Measurements from ENCODE around the gene PLCD1. TPM values are rescaled to one million over a fixed set of nuclear protein-coding genes. Genes with fewer than 3 reads are reported as not detected.
A peak's percentile ranks its signal among the peaks of the same experiment; 100 is the strongest.

PLCD1 gene
- total RNA-seq, 1 donor from 2014 or later: 16.7 TPM

GRCh38 chr3:37964146-37964545 is 65.3 kb downstream of the PLCD1 start:
- no peak for TF ChIP-seq CTCF (IDR thresholded peaks at IDR 0.05; ENCODE audit: insufficient read depth, low read depth, low read length)
- no peak for TF ChIP-seq EZH2 (IDR thresholded peaks at IDR 0.05; ENCODE audit: insufficient read depth, low read length)
- no peaks in the 10 kb centered on the region for H3K27me3 ChIP-seq (ENCODE audit: insufficient read depth, low read length)
- H3K4me3 Mint-ChIP-seq (ENCODE audit: unreplicated experiment): no peak overlapping the region
- H4K20me1 ChIP-seq (ENCODE audit: insufficient read depth, low read length): no peaks in the 10 kb centered on the region
- H3K4me3 ChIP-seq (ENCODE audit: insufficient read depth, low read depth, low read length): no peak overlapping the region
- peaks cover 13% of the 10 kb centered on the region for H3K36me3 Mint-ChIP-seq (ENCODE audit: low read depth, unreplicated experiment)
- H3K27ac Mint-ChIP-seq (ENCODE audit: unreplicated experiment): no peak overlapping the region
- H3K9ac ChIP-seq (ENCODE audit: low read length): no peak overlapping the region
- FAIRE-seq (no peak), DNase-seq (ENCODE audit: low read depth) (no peak)
- no peaks in the 10 kb centered on the region for H3K27me3 Mint-ChIP-seq (ENCODE audit: low read depth, unreplicated experiment)
- H3K36me3 ChIP-seq (ENCODE audit: insufficient read depth, low read length): no peaks in the 10 kb centered on the region
- H2AFZ ChIP-seq (ENCODE audit: low read depth, low read length): no peak overlapping the region
- H3K4me1 ChIP-seq (ENCODE audit: insufficient read depth, low read length): no peaks in the 10 kb centered on the region
- peaks cover 14% of the 10 kb centered on the region for H3K4me1 Mint-ChIP-seq (ENCODE audit: low read depth, unreplicated experiment)
- H3K79me2 ChIP-seq (ENCODE audit: insufficient read depth, low read length): no peaks in the 10 kb centered on the region
- H3K9me3 ChIP-seq (ENCODE audit: insufficient read depth, low read depth, low read length): no peaks in the 10 kb centered on the region
- no peaks in the 10 kb centered on the region for H3K9me3 Mint-ChIP-seq (ENCODE audit: unreplicated experiment)
- no peak overlapping the region for H3K27ac ChIP-seq (ENCODE audit: low read depth, low read length)
- H3K4me2 ChIP-seq (ENCODE audit: low read length): no peak overlapping the region

GRCh38 chr3:37963635-37964034 is 65.8 kb downstream of the PLCD1 start:
- Histone ChIP-seq H3K4me2 (ENCODE audit: low read length) (no peak overlapping the region), H4K20me1 (ENCODE audit: insufficient read depth, low read length) (no peaks in the 10 kb centered on the region), H3K4me1 (ENCODE audit: insufficient read depth, low read length) (no peaks in the 10 kb centered on the region), H3K27ac (ENCODE audit: low read depth, low read length) (no peak overlapping the region), H3K9ac (ENCODE audit: low read length) (no peak overlapping the region), H2AFZ (ENCODE audit: low read depth, low read length) (no peak overlapping the region), H3K4me3 (ENCODE audit: insufficient read depth, low read depth, low read length) (no peak overlapping the region), H3K9me3 (ENCODE audit: insufficient read depth, low read depth, low read length) (no peaks in the 10 kb centered on the region), H3K36me3 (ENCODE audit: insufficient read depth, low read length) (no peaks in the 10 kb centered on the region), H3K79me2 (ENCODE audit: insufficient read depth, low read length) (no peaks in the 10 kb centered on the region), H3K27me3 (ENCODE audit: insufficient read depth, low read length) (no peaks in the 10 kb centered on the region)
- FAIRE-seq (no peak), DNase-seq (ENCODE audit: low read depth) (no peak)
- no peak overlapping the region for H3K4me3 Mint-ChIP-seq (ENCODE audit: unreplicated experiment)
- no peaks in the 10 kb centered on the region for H3K27me3 Mint-ChIP-seq (ENCODE audit: low read depth, unreplicated experiment)
- peaks cover 13% of the 10 kb centered on the region for H3K36me3 Mint-ChIP-seq (ENCODE audit: low read depth, unreplicated experiment)
- TF ChIP-seq CTCF (IDR thresholded peaks at IDR 0.05; ENCODE audit: insufficient read depth, low read depth, low read length): no peak
- TF ChIP-seq EZH2 (IDR thresholded peaks at IDR 0.05; ENCODE audit: insufficient read depth, low read length): no peak
- H3K27ac Mint-ChIP-seq (ENCODE audit: unreplicated experiment): no peak overlapping the region
- peaks cover 14% of the 10 kb centered on the region for H3K4me1 Mint-ChIP-seq (ENCODE audit: low read depth, unreplicated experiment)
- no peaks in the 10 kb centered on the region for H3K9me3 Mint-ChIP-seq (ENCODE audit: unreplicated experiment)

- H3K9me3 Mint-ChIP-seq (ENCODE audit: unreplicated experiment): no peaks in the 10 kb centered on the region
- H3K4me1 ChIP-seq (ENCODE audit: insufficient read depth, low read length): no peaks in the 10 kb centered on the region
- H3K27ac ChIP-seq (ENCODE audit: low read depth, low read length): no peak overlapping the region
- H2AFZ ChIP-seq (ENCODE audit: low read depth, low read length): no peak overlapping the region
- DNase-seq (ENCODE audit: low read depth) (no peak), FAIRE-seq (no peak)
- no peaks in the 10 kb centered on the region for H3K36me3 ChIP-seq (ENCODE audit: insufficient read depth, low read length)
- H3K4me3 Mint-ChIP-seq (ENCODE audit: unreplicated experiment): no peak overlapping the region
- H3K9me3 ChIP-seq (ENCODE audit: insufficient read depth, low read depth, low read length): no peaks in the 10 kb centered on the region
- peak overlapping the region; percentile 34 for H3K27ac Mint-ChIP-seq (ENCODE audit: unreplicated experiment)
- peaks cover 14% of the 10 kb centered on the region for H3K4me1 Mint-ChIP-seq (ENCODE audit: low read depth, unreplicated experiment)
- no peak overlapping the region for H3K4me2 ChIP-seq (ENCODE audit: low read length)
- no peak overlapping the region for H3K9ac ChIP-seq (ENCODE audit: low read length)
- H3K27me3 ChIP-seq (ENCODE audit: insufficient read depth, low read length): no peaks in the 10 kb centered on the region
- peaks cover 11% of the 10 kb centered on the region for H3K36me3 Mint-ChIP-seq (ENCODE audit: low read depth, unreplicated experiment)
- no peaks in the 10 kb centered on the region for H3K79me2 ChIP-seq (ENCODE audit: insufficient read depth, low read length)
- H4K20me1 ChIP-seq (ENCODE audit: insufficient read depth, low read length): no peaks in the 10 kb centered on the region
- TF ChIP-seq CTCF (IDR thresholded peaks at IDR 0.05; ENCODE audit: insufficient read depth, low read depth, low read length) (no peak), EZH2 (IDR thresholded peaks at IDR 0.05; ENCODE audit: insufficient read depth, low read length) (no peak)
- H3K4me3 ChIP-seq (ENCODE audit: insufficient read depth, low read depth, low read length): no peak overlapping the region
- H3K27me3 Mint-ChIP-seq (ENCODE audit: low read depth, unreplicated experiment): no peaks in the 10 kb centered on the region
Observed at GRCh38 chr3:37963016-37963415, 66.4 kb downstream of the PLCD1 start.
